Measurements from ENCODE around the gene PRSS2.

DNA sequence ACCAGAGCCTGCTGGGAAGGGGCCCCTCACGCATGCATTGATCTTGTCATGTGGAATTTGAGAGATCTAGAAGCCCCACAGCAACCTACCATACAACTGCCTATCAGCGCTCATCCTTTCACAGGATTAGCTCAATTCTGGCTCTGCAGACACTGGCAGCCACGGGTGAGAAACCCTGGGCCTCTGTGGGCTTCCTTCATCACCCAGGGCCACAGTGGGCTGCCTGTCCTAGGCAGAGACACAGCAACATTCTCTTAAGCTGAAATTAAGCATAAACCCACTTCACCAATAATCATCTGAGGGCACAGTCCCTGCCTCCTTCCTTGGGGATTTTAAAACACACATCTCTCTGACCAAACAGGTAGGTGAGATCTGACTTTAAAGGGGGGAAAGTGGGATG lies 3.3 kb upstream of the PRSS2 start:
- TF ChIP-seq, protein P1, sequence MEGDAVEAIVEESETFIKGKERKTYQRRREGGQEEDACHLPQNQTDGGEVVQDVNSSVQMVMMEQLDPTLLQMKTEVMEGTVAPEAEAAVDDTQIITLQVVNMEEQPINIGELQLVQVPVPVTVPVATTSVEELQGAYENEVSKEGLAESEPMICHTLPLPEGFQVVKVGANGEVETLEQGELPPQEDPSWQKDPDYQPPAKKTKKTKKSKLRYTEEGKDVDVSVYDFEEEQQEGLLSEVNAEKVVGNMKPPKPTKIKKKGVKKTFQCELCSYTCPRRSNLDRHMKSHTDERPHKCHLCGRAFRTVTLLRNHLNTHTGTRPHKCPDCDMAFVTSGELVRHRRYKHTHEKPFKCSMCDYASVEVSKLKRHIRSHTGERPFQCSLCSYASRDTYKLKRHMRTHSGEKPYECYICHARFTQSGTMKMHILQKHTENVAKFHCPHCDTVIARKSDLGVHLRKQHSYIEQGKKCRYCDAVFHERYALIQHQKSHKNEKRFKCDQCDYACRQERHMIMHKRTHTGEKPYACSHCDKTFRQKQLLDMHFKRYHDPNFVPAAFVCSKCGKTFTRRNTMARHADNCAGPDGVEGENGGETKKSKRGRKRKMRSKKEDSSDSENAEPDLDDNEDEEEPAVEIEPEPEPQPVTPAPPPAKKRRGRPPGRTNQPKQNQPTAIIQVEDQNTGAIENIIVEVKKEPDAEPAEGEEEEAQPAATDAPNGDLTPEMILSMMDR (IDR thresholded peaks at IDR 0.05): no peak
- no peak for TF ChIP-seq POLR2A (IDR thresholded peaks at IDR 0.05; ENCODE audit: low read depth)
